ENCODE results near the gene SOD2. TPM values are rescaled to one million over a fixed set of nuclear protein-coding genes. Genes with fewer than 3 reads are reported as not detected.
A peak's percentile ranks its signal among the peaks of the same experiment; 100 is the strongest.

SOD2 gene
- total and polyA plus RNA-seq, 9 of the 15 experiments (the other 6 are each of a cell fraction or from before 2014, with no cell fraction given): 39.8 to 140 (median 95.8) TPM

GRCh38 chr6:159692303-159693127 is 526 bp downstream of the SOD2 start (continued):
- TF ChIP-seq ZMIZ1 (IDR thresholded peaks at IDR 0.05; ENCODE audit: low read depth in 2 of 2, low read length in 2 of 2) (no peak), E2F6 (IDR thresholded peaks at IDR 0.05; ENCODE audit: borderline replicate concordance in 1 of 2, extremely low read depth in 1 of 2, insufficient read depth in 1 of 2, insufficient read length in 1 of 2, low read depth in 1 of 2, low read length in 1 of 2, poor library complexity in 1 of 2, severe bottlenecking in 1 of 2) (peak; percentile 22 to 40), CHD7 (IDR thresholded peaks at IDR 0.05; ENCODE audit: low read depth, low read length) (no peak), ZSCAN29 (IDR thresholded peaks at IDR 0.05) (peak; percentile 99), ETS2 (tag; IDR thresholded peaks at IDR 0.05; ENCODE audit: borderline replicate concordance, poor library complexity, severe bottlenecking) (no peak), LCOR (CRISPR knock-in tag; IDR thresholded peaks at IDR 0.05) (peak; percentile 6; the same call in 1 of the 2 replicates), SMARCA4 (IDR thresholded peaks at IDR 0.05) (no peak)
